Activated naive CD4-positive, alpha-beta T cell treated with anti-CD3 and anti-CD28 coated beads for 36 hours (primary cell): ENCODE data around the gene TSPAN5. TPM values are rescaled to one million over a fixed set of nuclear protein-coding genes. Genes with fewer than 3 reads are reported as not detected.

Experiments used
- CTCF ChIA-PET: fragments of 350-600 bp; sonication (Branson Sonifier 250); formaldehyde crosslinking; loops from one replicate; lab custom pipeline; 2021; ENCODE audit warnings: antibody characterized with exemption; lab: Charles Lee
- DNase-seq: peaks from one replicate; pipeline ENCODE4 v3.0.0-alpha.2; 2020
- H3K27ac Mint-ChIP-seq: one replicate; pipeline ENCODE4 v1.8.0; 2021; ENCODE audit warnings: mild to moderate bottlenecking, mixed read lengths
- H3K27me3 Mint-ChIP-seq: one replicate; pipeline ENCODE4 v1.8.0; 2021; ENCODE audit warnings: low read depth, mixed read lengths
- H3K36me3 Mint-ChIP-seq: one replicate; pipeline ENCODE4 v1.8.0; 2021; ENCODE audit warnings: low read depth, mixed read lengths
- H3K4me1 Mint-ChIP-seq: one replicate; pipeline ENCODE4 v1.8.0; 2021; ENCODE audit warnings: low read depth, mixed read lengths
- H3K4me3 Mint-ChIP-seq: one replicate; pipeline ENCODE4 v1.8.0; 2021; ENCODE audit warnings: mild to moderate bottlenecking, moderate library complexity, mixed read lengths
- H3K9me3 Mint-ChIP-seq: one replicate; pipeline ENCODE4 v1.8.0; 2021; ENCODE audit warnings: mixed read lengths
- intact Hi-C: fragments of 100-400 bp; cut with micrococcal nuclease; formaldehyde crosslinking; loops from one replicate; pipeline ENCODE4 v1.15.1; 2023
- total RNA-seq, 2 experiments: library from RNA; stranded (reverse); gene quantifications; one replicate each; pipeline ENCODE4 v1.2.3, GENCODE V29; 2021

Gene TSPAN5
- total RNA-seq, 2 experiments from 2014 or later = 12.5 to 13.1 TPM

DNA sequence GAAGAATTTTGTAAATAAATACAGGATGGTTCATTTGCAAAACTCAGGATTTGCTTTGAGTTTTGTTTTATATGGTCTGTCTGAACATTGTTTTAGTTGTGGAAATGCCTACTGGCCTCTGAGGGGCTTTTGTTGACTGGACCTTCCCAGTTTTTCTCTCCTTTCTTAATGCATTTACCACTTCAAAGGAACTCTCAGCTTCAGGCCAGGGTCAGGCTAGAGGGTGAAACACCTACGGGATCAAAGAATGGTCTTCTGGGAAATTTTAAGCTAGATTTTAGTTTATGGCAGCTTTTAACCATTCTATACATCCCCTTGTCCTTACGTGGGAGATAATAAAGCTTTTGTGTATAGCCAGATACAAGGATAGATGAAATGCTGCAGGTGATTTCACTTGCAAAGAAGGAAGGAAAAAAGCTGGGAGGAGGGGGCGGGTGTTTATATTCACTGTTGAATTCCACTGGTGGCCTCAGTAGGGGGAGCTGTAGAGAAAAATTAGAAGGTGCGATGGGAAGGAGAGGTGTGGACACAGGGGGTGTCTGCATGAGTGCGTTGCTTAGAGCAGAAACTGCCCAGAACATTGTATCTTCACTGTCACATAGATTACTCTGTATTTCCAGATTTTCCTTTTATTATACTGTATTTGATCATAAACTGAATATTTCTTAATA is 151.8 kb downstream of the TSPAN5 start:
- DNase-seq = no peak
- CTCF ChIA-PET = no interaction called here
- H3K4me3 Mint-ChIP-seq = no peak overlapping the region
- H3K27me3 Mint-ChIP-seq = no peaks in the 10 kb centered on the region
- H3K27ac Mint-ChIP-seq = no peak overlapping the region
- intact Hi-C loops = no loop called here
- no peaks in the 10 kb centered on the region for H3K9me3 Mint-ChIP-seq
- H3K36me3 Mint-ChIP-seq = peaks cover 11% of the 10 kb centered on the region
- H3K4me1 Mint-ChIP-seq = peaks cover 39% of the 10 kb centered on the region

DNA sequence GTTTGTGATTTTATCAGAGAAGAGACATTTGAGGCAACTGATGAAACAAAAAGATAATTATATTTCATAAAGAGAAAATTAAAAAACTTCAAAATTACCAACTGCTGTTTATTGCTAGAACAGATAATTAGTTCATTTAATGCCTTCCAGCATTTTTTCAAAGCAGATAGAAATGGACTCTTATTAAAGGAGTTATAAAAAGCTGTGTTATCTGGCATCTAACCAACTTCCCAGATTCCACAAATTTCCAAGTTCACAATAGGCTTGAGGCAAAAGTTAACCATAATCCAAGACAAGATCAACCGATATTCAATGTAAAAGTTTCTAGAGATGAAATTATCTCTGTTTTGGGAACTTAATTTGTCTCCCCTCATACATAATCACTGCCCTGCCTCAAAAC is 152.4 kb downstream of the TSPAN5 start:
- no peaks in the 10 kb centered on the region for H3K27me3 Mint-ChIP-seq
- peaks cover 38% of the 10 kb centered on the region for H3K4me1 Mint-ChIP-seq
- no peak for DNase-seq
- CTCF ChIA-PET = interaction anchor here (1.0 kb wide), 1 partner anchor 10 kb away, joined by 3 read pairs; no protein-coding TSS in a partner anchor
- no peak overlapping the region for H3K27ac Mint-ChIP-seq
- peaks cover 14% of the 10 kb centered on the region for H3K36me3 Mint-ChIP-seq
- H3K4me3 Mint-ChIP-seq = no peak overlapping the region
- H3K9me3 Mint-ChIP-seq = no peaks in the 10 kb centered on the region
- intact Hi-C loops = loop anchor here (2.0 kb wide), 1 partner anchor 13 kb away; no protein-coding TSS in a partner anchor

DNA sequence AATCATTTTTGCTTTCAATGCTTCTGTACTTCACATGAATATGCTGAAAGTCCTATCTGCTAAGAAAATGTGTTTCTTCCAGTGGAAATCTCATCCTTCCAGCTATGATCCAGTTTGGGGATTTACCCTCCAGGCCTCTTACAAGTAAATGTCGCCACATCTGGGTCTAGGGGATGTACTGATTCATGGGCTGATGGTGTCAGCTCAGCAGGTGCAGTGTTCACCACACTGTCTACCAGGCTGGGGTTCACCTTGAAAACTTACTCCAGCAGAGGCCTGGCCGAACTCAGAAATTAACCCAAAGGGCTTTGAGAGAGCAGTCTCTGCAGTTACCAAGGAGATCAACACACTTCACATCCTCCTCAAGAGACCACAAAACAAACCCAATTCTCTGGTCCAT is 154.3 kb downstream of the TSPAN5 start:
- no peak for DNase-seq
- H3K36me3 Mint-ChIP-seq = peaks cover 14% of the 10 kb centered on the region
- H3K27me3 Mint-ChIP-seq = no peaks in the 10 kb centered on the region
- CTCF ChIA-PET = no interaction called here
- intact Hi-C loops = loop anchor here (2.0 kb wide), 1 partner anchor 15 kb away; no protein-coding TSS in a partner anchor
- H3K9me3 Mint-ChIP-seq = no peaks in the 10 kb centered on the region
- no peak overlapping the region for H3K27ac Mint-ChIP-seq
- H3K4me1 Mint-ChIP-seq = peaks cover 19% of the 10 kb centered on the region
- no peak overlapping the region for H3K4me3 Mint-ChIP-seq

DNA sequence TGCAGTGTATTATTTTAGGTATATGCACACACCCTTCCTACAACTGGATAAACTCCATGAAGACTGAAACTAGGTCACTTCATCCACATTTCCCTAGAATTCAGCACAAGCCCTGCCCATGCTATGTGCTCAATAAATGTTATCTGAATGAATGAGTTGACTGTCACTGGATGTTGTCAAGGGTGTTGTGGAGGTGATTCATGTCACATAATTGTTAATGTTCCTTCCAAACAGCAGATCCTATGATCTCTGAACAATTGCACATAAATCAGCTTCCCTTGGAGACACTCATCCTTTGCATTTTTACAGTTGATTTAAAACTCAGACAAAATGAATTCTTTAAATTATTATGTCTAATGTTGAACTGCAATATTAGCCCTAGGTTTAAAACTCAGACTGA is 154.7 kb downstream of the TSPAN5 start:
- Mint-ChIP-seq H3K27ac (no peak overlapping the region), H3K9me3 (no peaks in the 10 kb centered on the region), H3K4me1 (peaks cover 15% of the 10 kb centered on the region), H3K4me3 (no peak overlapping the region), H3K36me3 (peaks cover 14% of the 10 kb centered on the region), H3K27me3 (no peaks in the 10 kb centered on the region)
- intact Hi-C loops = loop anchor here (2.0 kb wide), 1 partner anchor 15 kb away; no protein-coding TSS in a partner anchor
- no peak for DNase-seq
- CTCF ChIA-PET = no interaction called here

DNA sequence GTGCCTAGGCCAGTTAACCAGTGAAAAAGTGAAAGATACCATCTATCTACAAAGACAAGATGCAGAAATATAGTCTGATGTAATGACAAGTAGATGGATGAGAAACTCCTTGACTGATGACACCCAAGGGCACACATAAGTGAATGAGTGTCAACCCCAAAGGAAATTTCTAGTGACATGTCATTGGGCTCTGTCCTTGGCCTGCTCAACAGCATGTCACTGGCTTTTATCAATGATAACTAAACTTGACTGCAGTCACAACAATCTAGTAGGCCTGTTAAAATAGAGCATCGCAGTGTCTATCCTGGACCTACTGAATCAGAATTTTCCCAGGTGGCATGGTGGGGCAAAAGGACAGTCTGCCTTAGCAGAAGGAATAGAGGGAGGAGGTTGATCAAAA is 155.8 kb downstream of the TSPAN5 start:
- Mint-ChIP-seq H3K4me1 (peaks cover 6% of the 10 kb centered on the region), H3K9me3 (no peaks in the 10 kb centered on the region), H3K27ac (no peak overlapping the region), H3K36me3 (peaks cover 15% of the 10 kb centered on the region), H3K4me3 (no peak overlapping the region), H3K27me3 (no peaks in the 10 kb centered on the region)
- no peak for DNase-seq
- intact Hi-C loops = no loop called here
- CTCF ChIA-PET = no interaction called here

DNA sequence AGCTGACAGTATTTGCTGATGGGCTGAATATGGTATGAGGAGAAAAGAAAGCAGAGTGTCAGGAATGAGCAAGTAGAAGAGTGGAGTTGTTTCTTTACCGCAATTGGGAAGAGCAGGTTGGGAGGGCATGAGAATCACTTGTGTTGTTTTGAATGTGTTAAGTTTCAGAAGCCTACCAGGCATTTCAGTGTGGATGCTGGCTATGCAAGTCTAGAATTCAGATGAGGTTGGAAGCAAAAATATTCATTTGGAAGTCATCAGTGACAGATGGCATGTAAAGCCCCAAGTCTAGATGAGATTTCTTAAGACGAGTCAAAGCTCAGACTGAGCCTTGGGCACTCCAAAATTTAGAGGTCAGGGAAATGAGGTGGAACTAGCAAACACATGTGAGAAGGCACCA is 156.4 kb downstream of the TSPAN5 start:
- intact Hi-C loops = no loop called here
- Mint-ChIP-seq H3K4me1 (peaks cover 4% of the 10 kb centered on the region), H3K27me3 (no peaks in the 10 kb centered on the region), H3K36me3 (peaks cover 16% of the 10 kb centered on the region), H3K27ac (no peak overlapping the region), H3K9me3 (no peaks in the 10 kb centered on the region), H3K4me3 (no peak overlapping the region)
- CTCF ChIA-PET = no interaction called here
- no peak for DNase-seq

DNA sequence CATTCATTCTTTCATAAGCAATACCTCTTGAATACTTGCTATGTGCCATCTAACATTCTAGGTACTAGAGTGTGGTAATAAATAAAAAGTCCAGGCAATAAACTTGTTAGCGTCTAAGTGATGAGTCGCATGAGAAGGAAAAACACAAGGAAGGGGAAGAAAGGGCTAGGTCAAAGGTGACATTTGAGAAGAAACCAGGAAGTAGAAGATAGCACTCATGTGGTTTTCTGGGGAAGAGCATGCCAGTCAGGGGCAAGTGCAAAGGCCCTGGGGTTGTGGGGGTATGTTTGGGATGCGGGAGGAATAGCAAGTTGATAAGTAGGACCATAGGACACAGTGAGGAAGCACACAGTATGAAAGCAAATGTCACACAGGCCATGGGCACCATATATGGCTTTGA is 157.0 kb downstream of the TSPAN5 start:
- no peaks in the 10 kb centered on the region for H3K9me3 Mint-ChIP-seq
- peaks cover 16% of the 10 kb centered on the region for H3K36me3 Mint-ChIP-seq
- no peak overlapping the region for H3K4me3 Mint-ChIP-seq
- intact Hi-C loops = no loop called here
- peaks cover 4% of the 10 kb centered on the region for H3K4me1 Mint-ChIP-seq
- no peaks in the 10 kb centered on the region for H3K27me3 Mint-ChIP-seq
- no peak overlapping the region for H3K27ac Mint-ChIP-seq
- CTCF ChIA-PET = no interaction called here
- DNase-seq = no peak

DNA sequence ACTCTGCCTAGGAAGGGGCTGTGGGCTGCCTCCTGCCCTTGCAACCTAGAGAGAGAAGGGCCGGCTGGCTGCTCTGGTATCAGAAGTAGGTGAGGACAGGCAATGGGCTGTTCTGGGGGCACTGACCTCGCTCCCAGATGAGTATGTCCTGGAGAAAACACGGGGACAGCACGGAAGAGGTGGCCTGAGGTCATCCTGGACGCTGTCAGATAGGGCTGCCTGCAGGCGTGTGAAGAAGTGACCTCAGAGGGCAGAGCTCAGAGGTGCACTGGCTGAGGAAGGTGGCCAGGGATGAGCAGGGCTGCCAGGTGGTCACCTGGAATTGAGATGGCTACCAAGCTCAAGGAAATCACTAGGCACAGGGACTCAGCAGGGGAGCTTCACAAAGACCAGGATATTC is 159.6 kb downstream of the TSPAN5 start:
- Mint-ChIP-seq H3K36me3 (peaks cover 13% of the 10 kb centered on the region), H3K9me3 (no peaks in the 10 kb centered on the region), H3K4me3 (no peak overlapping the region), H3K4me1 (peaks cover 7% of the 10 kb centered on the region), H3K27me3 (no peaks in the 10 kb centered on the region), H3K27ac (no peak overlapping the region)
- intact Hi-C loops = no loop called here
- CTCF ChIA-PET = no interaction called here
- no peak for DNase-seq

DNA sequence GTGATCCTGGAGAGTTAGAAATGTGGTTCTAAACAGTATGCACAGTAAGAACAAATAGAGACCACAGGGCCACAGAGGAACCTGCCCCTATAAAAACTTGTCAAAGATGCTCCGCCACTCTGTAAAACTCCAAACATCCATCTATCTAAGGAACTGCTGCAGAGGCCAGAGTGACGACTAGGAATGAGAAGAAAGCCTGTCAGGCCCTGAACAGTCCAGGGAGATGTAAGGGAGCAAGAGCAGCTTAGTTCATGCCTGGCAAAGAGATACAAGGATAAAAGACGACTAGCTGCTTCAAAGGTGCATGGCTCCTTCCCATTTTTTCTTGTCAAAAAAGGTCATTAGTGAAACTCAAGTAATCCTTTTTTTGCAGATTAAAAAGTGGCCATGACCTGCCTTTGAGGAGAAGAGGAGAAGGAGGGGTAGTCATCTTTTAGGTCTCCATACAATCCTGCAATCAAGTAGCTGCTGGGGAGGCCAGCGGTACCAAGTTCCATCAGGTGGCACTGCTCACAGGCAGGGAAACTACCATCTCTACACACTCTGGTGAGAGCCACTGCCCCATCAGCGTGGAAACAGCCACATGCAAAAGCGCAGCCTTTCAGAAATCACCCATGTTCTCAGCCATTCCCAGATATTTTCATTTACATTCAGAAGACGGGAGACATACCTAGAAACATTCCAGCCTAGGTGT is 162.1 kb downstream of the TSPAN5 start:
- no peak overlapping the region for H3K4me3 Mint-ChIP-seq
- no peak for DNase-seq
- CTCF ChIA-PET = interaction anchor here (1.1 to 1.2 kb wide), 2 partner anchors 9 to 573 kb away, joined by 3 read pairs; no protein-coding TSS in a partner anchor
- intact Hi-C loops = no loop called here
- peaks cover 23% of the 10 kb centered on the region for H3K4me1 Mint-ChIP-seq
- H3K27ac Mint-ChIP-seq = no peak overlapping the region
- H3K36me3 Mint-ChIP-seq = peaks cover 5% of the 10 kb centered on the region
- H3K9me3 Mint-ChIP-seq = no peaks in the 10 kb centered on the region
- no peaks in the 10 kb centered on the region for H3K27me3 Mint-ChIP-seq

DNA sequence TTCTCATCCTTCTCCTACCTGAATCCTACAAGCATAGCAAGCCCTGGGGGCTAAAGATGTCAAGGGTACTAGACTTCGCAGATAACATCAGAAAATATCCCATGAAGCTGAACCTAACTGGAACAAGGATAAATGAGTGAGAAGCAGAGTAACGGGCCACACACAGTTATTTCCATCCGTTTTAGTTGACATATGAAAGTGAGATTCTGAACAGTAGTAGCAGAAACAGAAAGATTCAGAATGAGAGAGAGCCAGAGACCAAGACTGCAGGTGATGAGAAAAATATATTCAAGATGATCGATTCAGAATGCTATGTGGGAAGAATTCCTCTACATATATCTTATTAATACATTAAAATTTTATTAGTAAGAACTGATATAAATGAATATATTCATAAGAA is 165.1 kb downstream of the TSPAN5 start:
- Mint-ChIP-seq H3K27ac (no peak overlapping the region), H3K27me3 (no peaks in the 10 kb centered on the region), H3K9me3 (no peaks in the 10 kb centered on the region), H3K4me1 (peaks cover 21% of the 10 kb centered on the region), H3K36me3 (peaks cover 5% of the 10 kb centered on the region), H3K4me3 (no peak overlapping the region)
- CTCF ChIA-PET = no interaction called here
- no peak for DNase-seq
- intact Hi-C loops = loop anchor here (1.0 kb wide), 1 partner anchor 10 kb away; no protein-coding TSS in a partner anchor

DNA sequence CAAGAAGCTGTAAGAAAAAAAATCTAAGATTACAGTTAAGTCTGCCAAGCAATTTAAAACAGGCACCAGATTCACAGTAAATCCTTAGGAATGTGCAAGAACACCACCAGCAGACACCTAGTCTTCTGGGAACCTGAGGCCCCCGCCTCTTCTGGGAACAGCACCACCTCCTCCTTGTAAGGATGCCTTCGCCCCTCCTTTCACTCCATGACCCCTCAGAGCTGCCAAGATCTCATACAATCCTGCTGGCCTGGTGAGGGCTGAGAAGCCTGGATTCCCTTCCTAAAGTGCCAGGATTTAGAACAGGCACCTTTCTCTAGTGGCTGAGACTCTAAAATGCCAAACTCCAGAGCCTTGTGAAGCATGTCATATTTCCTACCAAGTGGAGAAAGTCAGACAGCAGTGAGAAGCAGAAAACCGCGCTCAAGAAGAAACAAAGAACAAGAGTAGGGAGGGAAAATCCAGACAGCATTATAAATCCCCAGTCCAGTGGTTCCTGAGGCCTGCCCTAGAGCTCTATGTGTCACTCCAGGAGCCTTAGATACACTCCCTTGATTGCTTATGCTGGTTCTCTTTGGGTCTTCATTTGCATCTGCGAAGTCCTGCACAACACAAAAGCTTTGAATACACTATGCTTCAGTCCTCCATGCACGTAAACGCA is 166.4 kb downstream of the TSPAN5 start:
- CTCF ChIA-PET = interaction anchor here (0.6 kb wide), 1 partner anchor 21 kb away, joined by 3 read pairs; no protein-coding TSS in a partner anchor
- DNase-seq = no peak
- no peak overlapping the region for H3K27ac Mint-ChIP-seq
- no peak overlapping the region for H3K4me3 Mint-ChIP-seq
- no peaks in the 10 kb centered on the region for H3K27me3 Mint-ChIP-seq
- H3K4me1 Mint-ChIP-seq = peaks cover 22% of the 10 kb centered on the region
- peaks cover 2% of the 10 kb centered on the region for H3K36me3 Mint-ChIP-seq
- intact Hi-C loops = no loop called here
- no peaks in the 10 kb centered on the region for H3K9me3 Mint-ChIP-seq

DNA sequence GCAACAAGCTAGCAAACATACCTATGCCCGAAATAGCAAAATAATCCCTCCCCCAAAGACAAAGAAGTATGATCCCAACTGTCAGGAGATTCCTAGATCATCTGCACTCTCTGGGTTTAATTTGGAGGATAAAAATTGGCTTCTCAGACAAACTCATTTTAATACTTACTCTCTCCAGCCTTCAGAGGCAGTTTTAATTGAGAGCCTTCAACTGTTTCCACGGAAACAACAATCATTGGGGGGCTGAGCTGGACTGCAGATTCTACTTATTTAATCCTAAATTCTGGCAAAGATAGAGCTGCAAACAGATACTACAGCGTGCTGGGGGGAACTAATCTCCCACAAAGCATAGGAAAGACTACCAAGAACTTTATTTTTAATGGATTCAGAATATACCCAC is 168.2 kb downstream of the TSPAN5 start:
- H3K4me1 Mint-ChIP-seq = peaks cover 38% of the 10 kb centered on the region
- H3K4me3 Mint-ChIP-seq = no peak overlapping the region
- CTCF ChIA-PET = no interaction called here
- peaks cover 7% of the 10 kb centered on the region for H3K36me3 Mint-ChIP-seq
- no peak for DNase-seq
- no peak overlapping the region for H3K27ac Mint-ChIP-seq
- intact Hi-C loops = no loop called here
- H3K27me3 Mint-ChIP-seq = no peaks in the 10 kb centered on the region
- no peaks in the 10 kb centered on the region for H3K9me3 Mint-ChIP-seq
